ENCODE measurements around the gene MFSD2A. TPM values are rescaled to one million over a fixed set of nuclear protein-coding genes. Genes with fewer than 3 reads are reported as not detected.

MFSD2A gene
- polyA plus RNA-seq, 6 donors from 2014 or later, result 0.43 to 0.79 (median 0.65) TPM; not detected in 1

GRCh38 chr1:39926820-39927219, 28.1 kb upstream of the MFSD2A start:
- ATAC-seq (ENCODE audit: low read depth in 2 of 2) (no peak), DNase-seq (no peak)
- peaks cover 10 to 18% (median 17%) of the 10 kb centered on the region in 3 donors for H3K4me1 Mint-ChIP-seq
- H3K36me3 Mint-ChIP-seq, result no peaks in the 10 kb centered on the region
- peak overlapping the region in 3 of 6 donors; percentile 7 to 93 (median 51) for H3K27ac Mint-ChIP-seq
- H3K27me3 Mint-ChIP-seq, result peaks cover 0 to 8% (median 0%) of the 10 kb centered on the region in 3 donors
- no peak overlapping the region for H3K4me3 Mint-ChIP-seq
- no peaks in the 10 kb centered on the region for H3K9me3 Mint-ChIP-seq

GRCh38 chr1:39927538-39927937, 27.4 kb upstream of the MFSD2A start:
- Mint-ChIP-seq H3K27me3 (peaks cover 0 to 8% (median 0%) of the 10 kb centered on the region in 3 donors), H3K4me3 (no peak overlapping the region), H3K36me3 (no peaks in the 10 kb centered on the region), H3K9me3 (no peaks in the 10 kb centered on the region), H3K4me1 (peaks cover 10 to 18% (median 17%) of the 10 kb centered on the region in 3 donors), H3K27ac (peak overlapping the region in 1 of 6 donors; percentile 18)
- no peak for ATAC-seq (ENCODE audit: low read depth in 2 of 2)
- no peak for DNase-seq

- Mint-ChIP-seq H3K27me3 (peaks cover 0 to 7% (median 0%) of the 10 kb centered on the region in 3 donors), H3K9me3 (no peaks in the 10 kb centered on the region), H3K36me3 (no peaks in the 10 kb centered on the region), H3K27ac (peak overlapping the region in 1 of 6 donors; percentile 38), H3K4me3 (no peak overlapping the region), H3K4me1 (peaks cover 10 to 18% (median 17%) of the 10 kb centered on the region in 3 donors)
- DNase-seq (no peak), ATAC-seq (ENCODE audit: low read depth in 2 of 2) (no peak)
These were observed 25.9 kb upstream of the MFSD2A start for GRCh38 chr1:39928809-39929587.

- H3K27ac Mint-ChIP-seq, result peak overlapping the region in 2 of 6 donors; percentile 42 to 54
- no peak overlapping the region for H3K4me3 Mint-ChIP-seq
- peaks cover 0 to 13% (median 0%) of the 10 kb centered on the region in 3 donors for H3K27me3 Mint-ChIP-seq
- no peaks in the 10 kb centered on the region for H3K36me3 Mint-ChIP-seq
- ATAC-seq (ENCODE audit: low read depth in 2 of 2) (no peak), DNase-seq (no peak)
- H3K9me3 Mint-ChIP-seq, result no peaks in the 10 kb centered on the region
- H3K4me1 Mint-ChIP-seq, result peaks cover 4 to 20% (median 6%) of the 10 kb centered on the region in 3 donors
These were observed 20.7 kb upstream of the MFSD2A start for GRCh38 chr1:39933956-39934941.

- Mint-ChIP-seq H3K27ac (peak overlapping the region in 1 of 6 donors; percentile 92), H3K9me3 (no peaks in the 10 kb centered on the region), H3K4me3 (peak overlapping the region in 2 of 8 donors; percentile 54 to 69), H3K36me3 (no peaks in the 10 kb centered on the region), H3K4me1 (peaks cover 4 to 20% (median 6%) of the 10 kb centered on the region in 3 donors), H3K27me3 (peaks cover 0 to 15% (median 0%) of the 10 kb centered on the region in 3 donors)
- DNase-seq (no peak), ATAC-seq (ENCODE audit: low read depth in 2 of 2) (no peak)
These were observed 18.0 kb upstream of the MFSD2A start for GRCh38 chr1:39936724-39937491.

GRCh38 chr1:39938856-39939255, 16.1 kb upstream of the MFSD2A start:
- Mint-ChIP-seq H3K36me3 (no peaks in the 10 kb centered on the region), H3K4me1 (peaks cover 4 to 20% (median 6%) of the 10 kb centered on the region in 3 donors), H3K9me3 (no peaks in the 10 kb centered on the region), H3K27me3 (peaks cover 0 to 23% (median 0%) of the 10 kb centered on the region in 3 donors), H3K4me3 (no peak overlapping the region), H3K27ac (peak overlapping the region in 1 of 6 donors; percentile 44)
- ATAC-seq (ENCODE audit: low read depth in 2 of 2), result no peak
- DNase-seq, result no peak

- DNase-seq, result no peak
- H3K4me1 Mint-ChIP-seq, result peaks cover 4 to 20% (median 6%) of the 10 kb centered on the region in 3 donors
- no peak overlapping the region for H3K27ac Mint-ChIP-seq
- H3K4me3 Mint-ChIP-seq, result no peak overlapping the region
- no peaks in the 10 kb centered on the region for H3K9me3 Mint-ChIP-seq
- peaks cover 0 to 18% (median 0%) of the 10 kb centered on the region in 3 donors for H3K27me3 Mint-ChIP-seq
- no peaks in the 10 kb centered on the region for H3K36me3 Mint-ChIP-seq
- ATAC-seq (ENCODE audit: low read depth in 2 of 2), result no peak
These were observed 14.7 kb upstream of the MFSD2A start for GRCh38 chr1:39940253-39940652.

- DNase-seq (no peak), ATAC-seq (ENCODE audit: low read depth in 2 of 2) (no peak)
- Mint-ChIP-seq H3K27ac (no peak overlapping the region), H3K9me3 (no peaks in the 10 kb centered on the region), H3K27me3 (peaks cover 0 to 11% (median 0%) of the 10 kb centered on the region in 3 donors), H3K4me1 (peaks cover 6 to 19% (median 10%) of the 10 kb centered on the region in 3 donors), H3K4me3 (peak overlapping the region in 1 of 8 donors; percentile 29), H3K36me3 (no peaks in the 10 kb centered on the region)
These were observed 13.7 kb upstream of the MFSD2A start for GRCh38 chr1:39940980-39941871.

GRCh38 chr1:39943471-39944290, 11.3 kb upstream of the MFSD2A start:
- Mint-ChIP-seq H3K27me3 (peaks cover 0 to 11% (median 0%) of the 10 kb centered on the region in 3 donors), H3K9me3 (no peaks in the 10 kb centered on the region), H3K27ac (no peak overlapping the region), H3K4me3 (no peak overlapping the region), H3K4me1 (peaks cover 0 to 8% (median 5%) of the 10 kb centered on the region in 3 donors), H3K36me3 (no peaks in the 10 kb centered on the region)
- no peak for DNase-seq
- no peak for ATAC-seq (ENCODE audit: low read depth in 2 of 2)

GRCh38 chr1:39944410-39945112, 10.4 kb upstream of the MFSD2A start:
- H3K4me1 Mint-ChIP-seq, result peaks cover 0 to 8% (median 5%) of the 10 kb centered on the region in 3 donors
- DNase-seq (no peak), ATAC-seq (ENCODE audit: low read depth in 2 of 2) (no peak)
- H3K4me3 Mint-ChIP-seq, result no peak overlapping the region
- H3K36me3 Mint-ChIP-seq, result no peaks in the 10 kb centered on the region
- H3K27ac Mint-ChIP-seq, result no peak overlapping the region
- no peaks in the 10 kb centered on the region for H3K9me3 Mint-ChIP-seq
- peaks cover 0 to 11% (median 0%) of the 10 kb centered on the region in 3 donors for H3K27me3 Mint-ChIP-seq

- Mint-ChIP-seq H3K27ac (peak overlapping the region in 1 of 6 donors; percentile 38), H3K9me3 (no peaks in the 10 kb centered on the region), H3K4me1 (peaks cover 0 to 8% (median 5%) of the 10 kb centered on the region in 3 donors), H3K36me3 (no peaks in the 10 kb centered on the region), H3K4me3 (no peak overlapping the region), H3K27me3 (peaks cover 0 to 11% (median 0%) of the 10 kb centered on the region in 3 donors)
- DNase-seq (no peak), ATAC-seq (ENCODE audit: low read depth in 2 of 2) (no peak)
These were observed 8.7 kb upstream of the MFSD2A start for GRCh38 chr1:39946216-39946615.
